Measurements from ENCODE around the gene CACNA1F. TPM values are rescaled to one million over a fixed set of nuclear protein-coding genes. Genes with fewer than 3 reads are reported as not detected.

The CACNA1F gene
- polyA plus RNA-seq, 3 donors, result 0.73 TPM; not detected in 2

DNA sequence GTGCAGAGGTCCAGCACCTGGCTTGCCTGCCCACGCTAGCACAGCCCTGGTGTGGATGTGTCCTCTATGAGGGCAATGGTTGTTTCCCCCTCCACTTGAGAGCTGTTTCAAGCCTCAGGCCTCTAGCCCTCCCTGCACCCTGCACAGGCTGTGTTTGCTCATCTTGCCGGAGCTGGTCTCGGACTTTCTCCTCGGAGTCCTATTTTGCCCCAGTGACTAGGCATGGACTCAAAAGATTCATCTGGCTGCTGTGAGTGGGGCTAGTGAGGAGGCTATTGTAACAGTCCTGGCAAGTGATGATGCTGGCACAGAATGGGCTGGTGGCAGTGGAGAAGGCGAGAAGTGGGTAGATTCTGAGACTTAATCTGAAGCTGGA, 25.6 kb upstream of the CACNA1F start:
- Histone ChIP-seq H3K4me1 (ENCODE audit: control insufficient read depth in 1 of 2, insufficient read depth in 2 of 2, low read length in 2 of 2) (peaks cover 2% of the 10 kb centered on the region in 2 donors), H3K4me2 (replicated peaks; ENCODE audit: extremely low read depth, low read length, poor library complexity, severe bottlenecking) (no peak overlapping the region), H4K20me1 (ENCODE audit: insufficient read depth, low read length) (no peaks in the 10 kb centered on the region), H3K4me3 (replicated peaks in 1 of 3; ENCODE audit: low read depth in 2 of 3, low read length in 3 of 3) (no peak overlapping the region), H3K79me2 (ENCODE audit: insufficient read depth, low read length) (no peaks in the 10 kb centered on the region), H3K27me3 (ENCODE audit: control insufficient read depth in 2 of 2, insufficient read depth in 2 of 2, low read length in 2 of 2) (no peaks in the 10 kb centered on the region), H3K27ac (ENCODE audit: low read depth in 1 of 2, low read length in 2 of 2) (no peak overlapping the region), H3K36me3 (replicated peaks in 1 of 2; ENCODE audit: control insufficient read depth in 1 of 2, insufficient read depth in 2 of 2, low read length in 2 of 2) (no peaks in the 10 kb centered on the region), H3K9me3 (replicated peaks in 1 of 2; ENCODE audit: control insufficient read depth in 1 of 2, insufficient read depth in 1 of 2, low read length in 2 of 2) (no peaks in the 10 kb centered on the region), H3K9ac (ENCODE audit: insufficient read depth, low read length, poor library complexity, severe bottlenecking) (no peak overlapping the region), H2AFZ (ENCODE audit: insufficient read depth, low read depth, low read length, poor library complexity, severe bottlenecking) (no peak overlapping the region)
- no peak for DNase-seq
- no peaks in the 10 kb centered on the region for H3K9me3 Mint-ChIP-seq
- 92% methylated on average over 1 of the region's 5 CpGs for WGBS (ENCODE audit: insufficient coverage)
- no peaks in the 10 kb centered on the region for H3K36me3 Mint-ChIP-seq
- H3K4me3 Mint-ChIP-seq, result no peak overlapping the region
- intact Hi-C loops (cut with micrococcal nuclease), result no loop called here
- H3K27ac Mint-ChIP-seq, result no peak overlapping the region
- TF ChIP-seq CTCF (IDR thresholded peaks at IDR 0.05), result no peak
- H3K4me1 Mint-ChIP-seq, result peaks cover 5% of the 10 kb centered on the region
- peaks cover 2 to 12% (median 3%) of the 10 kb centered on the region in 3 donors for H3K27me3 Mint-ChIP-seq (ENCODE audit: low read depth in 3 of 3)

GRCh38 chrX:49257846-49258748, 25.0 kb upstream of the CACNA1F start:
- H3K27me3 Mint-ChIP-seq (ENCODE audit: low read depth in 3 of 3), result peaks cover 2 to 12% (median 3%) of the 10 kb centered on the region in 3 donors
- H3K4me3 Mint-ChIP-seq, result no peak overlapping the region
- WGBS (ENCODE audit: insufficient coverage), result 86% methylated on average over 5 of the region's 20 CpGs
- no peak overlapping the region for H3K27ac Mint-ChIP-seq
- no peaks in the 10 kb centered on the region for H3K79me2 ChIP-seq (ENCODE audit: insufficient read depth, low read length)
- H3K36me3 Mint-ChIP-seq, result no peaks in the 10 kb centered on the region
- H3K27me3 ChIP-seq (ENCODE audit: control insufficient read depth in 2 of 2, insufficient read depth in 2 of 2, low read length in 2 of 2), result no peaks in the 10 kb centered on the region
- H3K4me3 ChIP-seq (replicated peaks in 1 of 3; ENCODE audit: low read depth in 2 of 3, low read length in 3 of 3), result no peak overlapping the region
- H3K4me1 Mint-ChIP-seq, result peaks cover 11% of the 10 kb centered on the region
- no peak for TF ChIP-seq CTCF (IDR thresholded peaks at IDR 0.05)
- no peak overlapping the region for H3K4me2 ChIP-seq (replicated peaks; ENCODE audit: extremely low read depth, low read length, poor library complexity, severe bottlenecking)
- intact Hi-C loops (cut with micrococcal nuclease), result no loop called here
- no peak overlapping the region for H3K9ac ChIP-seq (ENCODE audit: insufficient read depth, low read length, poor library complexity, severe bottlenecking)
- DNase-seq, result no peak
- H4K20me1 ChIP-seq (ENCODE audit: insufficient read depth, low read length), result no peaks in the 10 kb centered on the region
- H3K9me3 Mint-ChIP-seq, result no peaks in the 10 kb centered on the region
- H3K4me1 ChIP-seq (ENCODE audit: control insufficient read depth in 1 of 2, insufficient read depth in 2 of 2, low read length in 2 of 2), result peaks cover 9% of the 10 kb centered on the region in 2 donors
- no peak overlapping the region for H3K27ac ChIP-seq (ENCODE audit: low read depth in 1 of 2, low read length in 2 of 2)
- no peaks in the 10 kb centered on the region for H3K36me3 ChIP-seq (replicated peaks in 1 of 2; ENCODE audit: control insufficient read depth in 1 of 2, insufficient read depth in 2 of 2, low read length in 2 of 2)
- H2AFZ ChIP-seq (ENCODE audit: insufficient read depth, low read depth, low read length, poor library complexity, severe bottlenecking), result no peak overlapping the region
- H3K9me3 ChIP-seq (replicated peaks in 1 of 2; ENCODE audit: control insufficient read depth in 1 of 2, insufficient read depth in 1 of 2, low read length in 2 of 2), result no peaks in the 10 kb centered on the region
